Measurements from ENCODE around the gene HUS1.
A peak's percentile ranks its signal among the peaks of the same experiment; 100 is the strongest.
"Not testable (repeated sequence)": the region's sequence is repeated elsewhere in the genome, so short reads cannot be mapped to it uniquely, and the experiment has no call there.

The HUS1 gene

GRCh38 chr7:47979145-47979831 lies at the start of gene HUS1:
Gene HUS1 (minus strand): TSS chr7:47979615. CDS start chr7:47979519, 96 bp downstream.
- DNase-seq, result peak; percentile 83

- DNase-seq, result no peak
Observed at GRCh38 chr7:48028938-48029337, 49.5 kb upstream of the HUS1 start, which contains the start of gene SUN3. Gene SUN3 (minus strand): TSS chr7:48029107. CDS start chr7:48028938, 169 bp downstream.

DNA sequence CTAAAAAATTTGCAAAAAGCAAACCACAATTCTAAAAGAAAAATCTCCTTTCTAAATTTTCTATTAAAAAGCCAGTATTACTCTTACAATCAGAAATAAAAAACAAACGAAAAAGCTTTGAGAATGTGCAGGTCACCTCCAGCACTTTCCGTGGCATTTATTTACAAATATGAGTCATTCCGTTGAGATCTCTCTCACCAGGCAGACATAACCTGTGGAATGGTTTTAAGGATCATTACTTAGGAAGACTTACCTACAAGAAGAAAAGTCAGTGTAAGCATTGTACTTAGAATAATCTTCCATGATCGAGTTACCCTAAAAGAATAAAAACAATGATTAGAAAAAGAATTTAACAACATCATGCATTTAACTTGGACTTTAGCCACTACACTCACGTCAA lies 46.2 kb upstream of the HUS1 start:
- no peak for DNase-seq

- DNase-seq, result no peak
Observed at GRCh38 chr7:48017674-48018073, 38.3 kb upstream of the HUS1 start.

DNA sequence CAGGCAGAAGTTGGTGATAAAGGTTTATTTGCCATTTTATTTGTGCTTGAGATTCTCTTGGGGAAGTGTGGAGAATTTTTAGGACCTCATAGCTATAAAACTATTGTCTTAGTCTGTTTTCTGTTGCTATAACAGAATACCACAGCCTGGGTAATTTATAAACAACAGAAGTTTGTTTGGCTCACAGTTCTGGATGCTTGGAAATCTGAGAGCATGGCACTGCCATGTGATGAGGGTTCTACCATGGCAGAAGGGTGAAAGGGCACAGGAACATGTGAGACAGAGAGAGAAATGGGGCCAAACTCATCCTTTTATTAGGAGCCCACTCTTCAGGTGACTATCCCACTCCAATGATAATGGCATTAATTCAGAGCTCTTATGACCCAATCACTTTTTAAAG lies 37.2 kb upstream of the HUS1 start:
- DNase-seq, result no peak

- DNase-seq, result no peak
Observed at GRCh38 chr7:48011951-48012350, 32.5 kb upstream of the HUS1 start.

DNA sequence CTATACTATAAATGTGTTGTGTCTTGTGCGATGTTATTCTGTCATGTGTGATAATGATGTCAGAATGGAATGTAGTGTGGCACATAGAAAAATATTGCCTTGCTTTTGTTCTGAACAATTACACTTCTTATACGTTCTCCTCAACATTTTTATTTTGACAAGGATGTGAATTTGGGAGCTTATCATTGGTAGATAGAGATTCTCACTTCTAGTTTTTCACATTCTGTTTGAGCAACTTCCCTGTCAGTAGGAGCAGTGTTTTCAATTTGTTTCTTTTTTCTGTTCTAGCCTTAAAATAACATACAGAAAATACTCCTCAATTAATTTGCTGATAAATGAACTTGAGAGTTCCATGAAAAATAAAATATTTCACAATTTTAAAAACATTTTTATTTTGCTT lies 31.9 kb upstream of the HUS1 start:
- DNase-seq, result no peak

DNA sequence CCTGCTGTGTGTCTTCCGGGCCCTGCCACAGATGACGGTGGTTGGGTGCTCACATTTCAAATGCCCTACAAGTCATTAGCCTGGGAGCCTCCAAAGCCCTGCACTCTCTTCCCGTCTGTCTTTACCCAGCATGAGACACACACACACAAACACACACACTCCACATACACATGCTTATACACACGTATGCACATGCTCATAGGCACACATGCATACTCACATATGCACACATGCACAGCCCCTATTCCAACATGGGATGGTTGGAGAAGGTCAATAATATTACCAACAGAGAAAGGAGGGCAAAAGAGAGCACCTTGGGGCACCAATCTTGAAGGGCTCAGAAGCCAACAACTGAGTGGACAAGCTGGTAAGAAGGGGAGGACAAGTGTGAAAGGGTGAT lies 30.5 kb upstream of the HUS1 start:
- DNase-seq, result no peak

- no peak for DNase-seq
Observed at GRCh38 chr7:48009257-48009656, 29.8 kb upstream of the HUS1 start.

GRCh38 chr7:48006866-48007265 lies 27.5 kb upstream of the HUS1 start:
- no peak for DNase-seq

GRCh38 chr7:48004638-48005037 lies 25.2 kb upstream of the HUS1 start:
- DNase-seq, result no peak

DNA sequence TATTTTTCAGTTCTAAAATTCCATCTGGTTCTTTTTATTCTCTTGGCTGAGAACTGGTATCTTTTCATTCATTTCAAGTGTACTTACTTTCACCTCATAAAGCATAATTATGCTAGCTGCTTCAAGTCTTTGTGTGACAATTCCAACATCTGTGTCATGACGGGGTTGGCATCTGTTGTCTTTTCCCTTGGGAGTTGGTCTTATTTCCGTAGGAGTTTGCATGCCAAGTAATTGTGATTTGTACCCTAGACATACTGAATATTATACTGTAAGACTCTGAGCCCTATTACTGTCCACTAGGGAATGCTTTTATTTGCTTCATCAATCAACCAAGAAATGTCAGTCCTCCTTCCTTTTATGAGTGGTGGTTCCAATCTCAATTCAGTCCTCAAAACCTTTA lies 24.6 kb upstream of the HUS1 start:
- DNase-seq, result no peak

- not testable (repeated sequence) for DNase-seq
Observed at GRCh38 chr7:48000164-48000563, 20.7 kb upstream of the HUS1 start.

DNA sequence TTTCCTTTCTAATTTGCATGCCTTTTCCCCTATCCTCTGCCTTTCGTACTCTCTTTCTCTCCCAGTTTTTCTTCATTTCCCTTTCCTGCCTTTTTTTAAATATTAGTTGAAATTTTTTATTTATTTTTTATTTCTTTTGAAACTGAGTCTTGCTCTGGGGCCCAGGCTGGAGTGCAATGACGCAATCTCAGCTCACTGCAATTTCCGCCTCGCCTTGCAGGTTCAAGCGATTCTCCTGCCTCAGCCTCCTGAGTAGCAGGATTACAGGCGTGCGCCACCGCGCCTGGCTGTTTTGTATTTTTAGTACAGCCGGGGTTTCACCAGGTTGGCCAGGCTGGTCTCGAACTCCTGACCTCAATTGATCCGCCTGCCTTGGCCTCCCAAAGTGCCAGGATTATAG lies 20.0 kb upstream of the HUS1 start:
- no peak for DNase-seq

DNA sequence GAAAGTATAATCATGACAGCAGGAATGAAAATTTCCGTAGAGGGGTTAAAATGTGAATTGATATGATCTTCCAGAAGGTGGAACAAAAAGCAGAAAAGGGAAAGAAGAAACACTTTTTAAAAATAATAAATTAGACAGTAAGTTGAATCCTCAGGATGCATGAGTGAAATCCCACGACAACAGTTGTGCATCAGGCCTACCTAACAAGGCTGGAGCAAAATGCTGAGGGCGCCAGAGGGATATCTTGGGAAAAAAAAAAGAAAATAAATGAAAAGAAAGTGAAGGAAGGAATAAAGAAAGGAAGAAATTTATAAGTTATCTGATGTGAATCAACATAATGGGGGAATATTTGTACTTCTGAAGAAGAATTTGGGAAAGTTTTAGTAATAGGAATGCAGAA lies 13.0 kb upstream of the HUS1 start:
- no peak for DNase-seq

- no peak for DNase-seq
Observed at GRCh38 chr7:47991741-47992311, 12.4 kb upstream of the HUS1 start.

GRCh38 chr7:47991270-47991669 lies 11.9 kb upstream of the HUS1 start:
- no peak for DNase-seq

- no peak for DNase-seq
Observed at GRCh38 chr7:47990592-47990991, 11.2 kb upstream of the HUS1 start.

DNA sequence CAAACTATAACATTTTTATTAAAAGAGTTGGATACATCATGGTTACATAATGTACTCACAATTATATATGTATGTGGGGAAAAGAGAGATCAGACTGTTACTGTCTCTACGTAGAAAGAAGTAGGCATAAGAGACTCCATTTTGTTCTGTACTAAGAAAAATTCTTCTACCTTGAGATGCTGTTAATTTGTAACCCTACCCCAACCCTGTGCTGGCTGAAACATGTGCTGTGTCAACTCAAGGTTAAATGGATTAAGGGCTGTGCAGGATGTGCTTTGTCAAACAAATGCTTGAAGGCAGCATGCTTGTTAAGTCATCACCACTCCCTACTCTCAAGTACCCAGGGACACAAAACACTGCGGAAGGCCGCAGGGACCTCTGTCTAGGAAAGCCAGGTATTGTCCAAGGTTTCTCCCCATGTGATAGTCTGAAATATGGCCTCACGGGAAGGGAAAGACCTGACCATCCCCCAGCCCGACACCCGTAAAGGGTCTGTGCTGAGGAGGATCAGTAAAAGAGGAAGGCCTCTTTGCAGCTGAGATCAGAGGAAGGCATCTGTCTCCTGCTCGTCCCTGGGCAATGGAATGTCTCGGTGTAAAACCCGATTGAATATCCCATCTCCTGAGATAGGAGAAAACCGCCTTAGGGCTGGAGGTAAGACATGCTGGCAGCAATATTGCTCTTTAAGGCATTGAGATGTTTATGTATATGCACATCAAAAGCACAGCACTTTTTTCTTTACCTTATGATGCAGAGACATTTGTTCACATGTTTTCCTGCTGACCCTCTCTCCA lies 10.4 kb upstream of the HUS1 start:
- DNase-seq, result not testable (repeated sequence)

- DNase-seq, result no peak
Observed at GRCh38 chr7:47988496-47989386, 9.3 kb upstream of the HUS1 start.

GRCh38 chr7:47982610-47983009 lies 3.2 kb upstream of the HUS1 start:
- no peak for DNase-seq

DNA sequence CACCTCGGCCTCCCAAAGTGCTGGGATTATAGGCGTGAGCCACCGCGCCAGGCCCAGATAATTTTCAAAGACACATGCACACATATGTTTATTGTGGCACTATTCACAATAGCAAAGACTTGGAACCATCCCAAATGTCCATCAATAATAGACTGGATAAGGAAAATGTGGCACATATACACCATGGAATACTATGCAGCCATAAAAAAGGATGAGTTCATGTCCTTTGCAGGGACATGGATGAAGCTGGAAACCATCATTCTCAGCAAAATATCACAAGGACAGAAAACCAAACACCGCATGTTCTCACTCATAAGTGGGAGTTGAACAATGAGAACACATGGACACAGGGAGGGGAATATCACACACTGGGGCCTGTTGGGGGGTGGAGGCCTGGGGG lies 1.2 kb upstream of the HUS1 start:
- DNase-seq, result not testable (repeated sequence)

- DNase-seq, result no peak
Observed at GRCh38 chr7:47979832-47980181, 392 bp upstream of the HUS1 start.

All from T1000 (cell line).